ENCODE results near the gene NRG2.

- no peak for TF ChIP-seq TAF1 (IDR thresholded peaks at IDR 0.05; ENCODE audit: borderline replicate concordance, low read depth, low read length)
- TF ChIP-seq POLR2AphosphoS5 (IDR thresholded peaks at IDR 0.05; ENCODE audit: low read depth, low read length): no peak
- no peak for TF ChIP-seq POLR2A (IDR thresholded peaks at IDR 0.05; ENCODE audit: low read depth, low read length)
Measured at GRCh38 chr5:139984816-139985215, 58.3 kb downstream of the NRG2 start.
